K562 (cell line): Measurements from ENCODE around the gene CD244. TPM values are rescaled to one million over a fixed set of nuclear protein-coding genes. Genes with fewer than 3 reads are reported as not detected.

ENCODE experiments used
- ATAC-seq: fragments of 200-7000 bp; cut with Tn5 transposase; 3 replicates; pipeline ENCODE4 v1.9.1; 2020; ENCODE audit warnings: moderate library complexity
- BruUV-seq: library from RNA; stranded (reverse); fragments of 400-500 nt; replicated peaks from 2 replicates; lab custom pipeline; 2021; lab: Mats Ljungman, UMichigan
- CTCF ChIA-PET: fragments of 300-600 bp; formaldehyde crosslinking; extraction: SDS; loops from one replicate; lab custom pipeline; 2021; ENCODE audit warnings: low intra/inter-chr PET ratio; lab: Yijun Ruan, JAX
- POLR2A ChIA-PET: fragments of 300-600, 350-650 bp; sonication (Branson Sonifier 250); formaldehyde crosslinking; extraction: SDS; loops from one replicate; lab custom pipeline; 2021; ENCODE audit warnings: antibody characterized with exemption, inconsistent platforms; lab: Yijun Ruan, JAX
- DNase-seq, 4 experiments: peaks; one replicate each; pipeline versions ENCODE4 v3.0.0 to v3.0.0-alpha.2; 2011 to 2018; ENCODE audit warnings: low spot score in 3 of 4, mixed read lengths in 3 of 4; ENCODE audit errors: extremely low read depth in 1 of 4
- FAIRE-seq: peaks from 2 replicates; lab custom pipeline; 2011; peaks lifted over from hg19 to GRCh38; lab: Jason Lieb, UNC
- H2AFZ ChIP-seq: 2 replicates; pipeline ENCODE4 v1.6.0; 2011; ENCODE audit warnings: low read depth, low read length, control low read depth, inconsistent platforms
- H3K27ac ChIP-seq: fragments of 200-600 bp; 3 replicates; pipeline ENCODE4 v1.8.0; 2011; ENCODE audit warnings: low read depth, mild to moderate bottlenecking, control low read depth, inconsistent platforms, low read length, moderate library complexity, mixed read lengths; ENCODE audit errors: extremely low read depth
- H3K27me3 ChIP-seq, 2 experiments: fragments of 300-600 bp in 1 of 2; 2 replicates in 1 of 2; 3 replicates in 1 of 2; pipeline versions ENCODE4 v1.6.0 to v1.8.0; 2011; ENCODE audit warnings: inconsistent platforms in 2 of 2, low read length in 2 of 2, mild to moderate bottlenecking in 1 of 2, mixed read lengths in 1 of 2, moderate library complexity in 1 of 2; ENCODE audit not compliant: control insufficient read depth in 2 of 2, insufficient read depth in 2 of 2
- H3K36me3 ChIP-seq: fragments of 300-600 bp; 3 replicates; pipeline ENCODE4 v1.8.0; 2011; ENCODE audit warnings: mild to moderate bottlenecking, low read length, inconsistent platforms; ENCODE audit not compliant: control insufficient read depth, insufficient read depth
- H3K4me1 ChIP-seq, 2 experiments: fragments of 200-600 bp in 1 of 2; replicated peaks in 1 of 2; 2 replicates in 1 of 2; 3 replicates in 1 of 2; pipeline versions ENCODE4 v1.5.1 to v1.8.0; 2011; ENCODE audit warnings: inconsistent platforms in 2 of 2, low read length in 2 of 2, mild to moderate bottlenecking in 1 of 2, mixed read lengths in 1 of 2, moderate library complexity in 1 of 2; ENCODE audit not compliant: control insufficient read depth in 2 of 2, insufficient read depth in 2 of 2
- H3K4me2 ChIP-seq: 2 replicates; pipeline ENCODE4 v1.6.1; 2011; ENCODE audit warnings: low read length, control low read depth, inconsistent platforms, mixed read lengths; ENCODE audit not compliant: insufficient read depth
- H3K4me3 ChIP-seq: fragments of 200-600 bp; sonication (generic), shearing (Covaris generic); 2 replicates; pipeline ENCODE4 v1.5.1; 2016; ENCODE audit warnings: control low read depth, inconsistent platforms
- H3K79me2 ChIP-seq: fragments of 200-600 bp; 3 replicates; pipeline ENCODE4 v1.8.0; 2011; ENCODE audit warnings: low read length, inconsistent platforms; ENCODE audit not compliant: control insufficient read depth, insufficient read depth
- H3K9ac ChIP-seq, 2 experiments: 2 replicates each; pipeline versions ENCODE4 v1.6.0 to v1.6.1; 2011; ENCODE audit warnings: low read depth in 2 of 2, low read length in 2 of 2, control low read depth in 1 of 2, inconsistent platforms in 1 of 2, mild to moderate bottlenecking in 1 of 2, mixed read lengths in 1 of 2; ENCODE audit not compliant: insufficient read depth in 1 of 2
- H3K9me1 ChIP-seq: one replicate; pipeline ENCODE4 v1.6.0; 2011; ENCODE audit warnings: inconsistent platforms, mild to moderate bottlenecking, low read length, moderate library complexity; ENCODE audit not compliant: control insufficient read depth, insufficient read depth
- H3K9me3 ChIP-seq: replicated peaks from 2 replicates; pipeline ENCODE4 v1.5.1; 2011; ENCODE audit warnings: low read depth, low read length, inconsistent platforms; ENCODE audit not compliant: control insufficient read depth, insufficient read depth
- H4K20me1 ChIP-seq: replicated peaks from 2 replicates; pipeline ENCODE4 v1.6.1; 2011; ENCODE audit warnings: low read length, inconsistent platforms, mixed read lengths; ENCODE audit not compliant: control insufficient read depth, insufficient read depth
- BRF1 ChIP-seq: IDR thresholded peaks from 3 replicates; pipeline ENCODE4 v1.6.1; 2011; ENCODE audit warnings: borderline replicate concordance, mild to moderate bottlenecking; ENCODE audit not compliant: insufficient read length; ENCODE audit errors: extremely low read depth
- CBX1 ChIP-seq: sonication (generic); IDR thresholded peaks from 2 replicates; pipeline ENCODE4 v1.6.1; 2016; ENCODE audit warnings: antibody characterized with exemption, low read depth, mild to moderate bottlenecking
- CBX2 ChIP-seq: fragments of 200-600 bp; sonication (generic); IDR thresholded peaks from one replicate; pipeline ENCODE4 v1.6.1; 2012; ENCODE audit warnings: mild to moderate bottlenecking, low read length, inconsistent platforms; ENCODE audit not compliant: insufficient read depth, poor library complexity, severe bottlenecking
- CHD2 ChIP-seq: IDR thresholded peaks from 2 replicates; pipeline ENCODE4 v1.6.1; 2011; ENCODE audit warnings: low read depth, low read length
- FOXA3 ChIP-seq, 2 experiments: fragments of 450-650 bp in 1 of 2; sonication (generic) in 1 of 2; formaldehyde crosslinking; IDR thresholded peaks in 1 of 2; conservative IDR thresholded peaks in 1 of 2; 2 replicates each; pipeline versions ENCODE4 v1.4.0 to v1.8.0; 2020 to 2022; ENCODE audit warnings: mild to moderate bottlenecking in 2 of 2, missing genetic modification reagents in 1 of 2
- GATAD2A ChIP-seq: fragments of 450-650 bp; IDR thresholded peaks from 2 replicates; pipeline ENCODE4 v1.6.1; 2017
- IFI16 ChIP-seq: fragments of 250-450 bp; sonication (Bioruptor Pico); IDR thresholded peaks from 2 replicates; pipeline ENCODE4 v2.1.2; 2022; ENCODE audit warnings: mild to moderate bottlenecking, inconsistent platforms
- KDM2B ChIP-seq: fragments of 250-450 bp; sonication (Bioruptor Pico); IDR thresholded peaks from 2 replicates; pipeline ENCODE4 v1.8.0; 2021; ENCODE audit warnings: mild to moderate bottlenecking, moderate library complexity
- MAFK ChIP-seq: IDR thresholded peaks from 2 replicates; pipeline ENCODE4 v1.6.1; 2011; ENCODE audit warnings: low read length, improper control_type of control experiment
- NR2F6 ChIP-seq: fragments of 450-650 bp; formaldehyde crosslinking; IDR thresholded peaks from 2 replicates; pipeline ENCODE4 v1.4.0; 2020; ENCODE audit warnings: mild to moderate bottlenecking
- TAL1 ChIP-seq: fragments of 450-650 bp; IDR thresholded peaks from 2 replicates; pipeline ENCODE4 v1.6.1; 2016; ENCODE audit warnings: mild to moderate bottlenecking
- U2AF1 ChIP-seq: fragments of 200-400 bp; formaldehyde crosslinking; optimal IDR thresholded peaks from 2 replicates; pipeline ENCODE3; 2017; ENCODE audit warnings: mild to moderate bottlenecking, low read depth, low read length, moderate library complexity
- ZNF224 ChIP-seq: sonication (generic); formaldehyde crosslinking; IDR thresholded peaks from 2 replicates; pipeline ENCODE4 v1.8.0; 2022; ENCODE audit warnings: mild to moderate bottlenecking, missing genetic modification reagents
- ZNF282 ChIP-seq: sonication (generic); formaldehyde crosslinking; IDR thresholded peaks from 2 replicates; pipeline ENCODE4 v1.8.1; 2023; ENCODE audit warnings: missing genetic modification reagents
- WGBS: fragments of 100-300 bp; shearing (Covaris generic); methylation state at CpG from one replicate; pipeline ENCODE4 v1.1.6; 2016; ENCODE audit warnings: low coverage, mixed read lengths; ENCODE audit not compliant: insufficient coverage; ENCODE audit errors: missing lambda C conversion rate; 5-methylcytosine and 5-hydroxymethylcytosine counted together
- in situ Hi-C: fragments of 300-500 bp; cut with MboI; formaldehyde crosslinking; loops from 4 replicates; pipeline ENCODE4 v1.15.0; 2018; ENCODE audit warnings: inconsistent platforms, mixed read lengths
- intact Hi-C: fragments of 100-400 bp; cut with micrococcal nuclease; formaldehyde crosslinking; loops from 2 replicates; pipeline ENCODE4 v1.14.2; 2022
- polyA plus RNA-seq, 8 experiments: library from polyadenylated mRNA; depleted of rRNA in 4 of 8; stranded (reverse) in 5 of 8; unstranded in 3 of 8; fragments of >200 nt; fragmentation: Nextera tagmentation in 2 of 8; fragmentation: Illumina TruSeq in 1 of 8; extraction: Ambion mirVana in 2 of 8; extraction: Trizol in 1 of 8; gene quantifications; 2 replicates each; pipeline versions ENCODE4 v1.2.1 to v1.2.3, GENCODE V29; 2011 to 2014; ENCODE audit warnings: inconsistent platforms in 1 of 8, missing spikeins in 1 of 8
- total RNA-seq, 7 experiments: library from RNA; depleted of rRNA in 6 of 7; stranded (reverse); fragments of >200 nt in 6 of 7; fragmentation: Illumina TruSeq in 2 of 7; extraction: Trizol in 2 of 7; gene quantifications; 2 replicates each; pipeline versions ENCODE4 v1.2.1 to v1.2.3, GENCODE V29; 2011 to 2021; ENCODE audit warnings: low replicate concordance in 1 of 7
- TF ChIP-seq, protein P1 (sequence below): conservative IDR thresholded peaks from 2 replicates; pipeline ENCODE4 v1.6.1; 2011; ENCODE audit warnings: low read depth, mild to moderate bottlenecking, low read length; ENCODE audit not compliant: control insufficient read depth
- TF ChIP-seq, protein P2 (sequence below): fragments of 450-650 bp; conservative IDR thresholded peaks from 2 replicates; pipeline ENCODE4 v1.6.1; 2016; ENCODE audit warnings: missing genetic modification characterization, low read depth, mild to moderate bottlenecking, missing compliant biosample characterization, moderate library complexity

The CD244 gene
- total and polyA plus RNA-seq, 9 of the 15 experiments (the other 6 are each of a cell fraction or from before 2014, with no cell fraction given): not detected

DNA sequence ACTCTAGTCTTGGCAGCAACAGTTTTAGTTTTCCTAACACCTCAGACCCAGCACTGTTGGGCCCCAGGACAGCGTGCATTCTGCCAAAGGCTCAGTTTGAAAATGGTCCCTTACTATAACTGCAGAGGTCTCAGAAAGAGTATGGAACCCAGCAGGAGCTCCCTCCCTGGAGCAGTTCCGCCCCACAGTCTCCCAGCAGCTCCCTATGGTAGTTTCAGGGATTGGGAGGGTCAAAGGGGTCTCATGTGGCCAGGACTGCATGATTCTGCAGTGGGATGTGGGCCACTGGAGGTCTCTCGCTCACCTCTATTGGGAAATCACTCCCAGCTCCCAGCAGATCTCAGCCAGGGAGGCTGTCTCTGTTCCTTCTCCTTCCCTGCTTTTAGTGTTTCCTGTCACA, 54.4 kb downstream of the CD244 start:
- no peak for ATAC-seq
- CTCF ChIA-PET: no interaction called here
- H3K4me1 ChIP-seq: peaks cover under 1 to 3% of the 10 kb centered on the region in 2 experiments; a peak in 2 of 5 replicates
- no TSS peak for BruUV-seq
- no peaks in the 10 kb centered on the region for H3K79me2 ChIP-seq
- TF ChIP-seq IFI16 (CRISPR knock-in tag): no peak
- TF ChIP-seq ZNF282 (CRISPR knock-in tag): no peak
- TF ChIP-seq, all 486 proteins: peak for 0
- DNase-seq (no peak), FAIRE-seq (no peak)
- Histone ChIP-seq H3K4me3 (no peak overlapping the region), H3K27me3 (peaks cover 0 to 2% of the 10 kb centered on the region in 2 experiments; a peak in 3 of 5 replicates), H2AFZ (no peak overlapping the region), H3K36me3 (no peaks in the 10 kb centered on the region), H3K27ac (no peak overlapping the region), H4K20me1 (no peaks in the 10 kb centered on the region), H3K9me3 (peaks cover 6% of the 10 kb centered on the region), H3K9ac (no peak overlapping the region), H3K9me1 (no peaks in the 10 kb centered on the region), H3K4me2 (no peak overlapping the region)
- intact Hi-C loops (no loop called here), in situ Hi-C loops (no loop called here)
- POLR2A ChIA-PET: no interaction called here
- 0% methylated on average over 3 of the region's 3 CpGs for WGBS

DNA sequence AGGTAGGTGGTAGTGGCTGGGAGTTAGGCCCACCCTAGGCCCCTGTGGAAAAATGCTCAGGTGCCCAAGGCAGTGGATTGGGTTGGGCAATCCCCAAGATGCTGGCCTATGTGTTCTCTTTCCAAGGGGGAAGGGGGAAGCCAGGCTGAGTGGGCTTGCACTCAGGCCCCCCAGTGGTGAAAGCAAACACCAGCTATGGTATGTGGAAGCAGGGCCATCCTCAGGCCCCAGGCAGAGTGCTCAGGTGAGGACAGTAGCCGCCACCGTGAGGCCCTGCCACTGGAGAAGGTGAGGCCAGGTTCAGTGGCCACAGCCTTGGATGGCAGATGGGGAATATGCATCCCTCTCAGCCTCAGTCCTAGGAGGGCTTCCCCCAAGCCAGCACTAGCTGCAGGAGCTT, 54.9 kb downstream of the CD244 start:
- in situ Hi-C loops: no loop called here
- no peaks in the 10 kb centered on the region for H3K9me1 ChIP-seq
- no peak for FAIRE-seq
- no peak overlapping the region for H3K27ac ChIP-seq
- no peaks in the 10 kb centered on the region for H3K4me1 ChIP-seq
- ATAC-seq: no peak
- no peak for DNase-seq
- POLR2A ChIA-PET: no interaction called here
- 0% methylated on average over 2 of the region's 2 CpGs for WGBS
- no peak overlapping the region for H3K4me2 ChIP-seq
- H3K27me3 ChIP-seq: no peaks in the 10 kb centered on the region; a peak in 1 of 5 replicates
- peaks cover 6% of the 10 kb centered on the region for H3K9me3 ChIP-seq
- no peak overlapping the region for H3K4me3 ChIP-seq
- intact Hi-C loops: no loop called here
- no TSS peak for BruUV-seq
- H3K9ac ChIP-seq: no peak overlapping the region
- H3K79me2 ChIP-seq: no peaks in the 10 kb centered on the region
- CTCF ChIA-PET: no interaction called here
- H2AFZ ChIP-seq: no peak overlapping the region
- no peaks in the 10 kb centered on the region for H4K20me1 ChIP-seq
- no peaks in the 10 kb centered on the region for H3K36me3 ChIP-seq
- TF ChIP-seq U2AF1 (no peak), FOXA3 (CRISPR knock-in tag; conservative IDR thresholded peaks at IDR 0.05 in 1 of 2, IDR thresholded peaks at IDR 0.05 in 1 of 2) (no peak), CBX2 (no peak), BRF1 (no peak), ZNF224 (CRISPR knock-in tag) (no peak), MAFK (no peak), NR2F6 (no peak), TAL1 (no peak), CHD2 (no peak), KDM2B (no peak), GATAD2A (no peak), CBX1 (no peak)
- TF ChIP-seq, protein P1, sequence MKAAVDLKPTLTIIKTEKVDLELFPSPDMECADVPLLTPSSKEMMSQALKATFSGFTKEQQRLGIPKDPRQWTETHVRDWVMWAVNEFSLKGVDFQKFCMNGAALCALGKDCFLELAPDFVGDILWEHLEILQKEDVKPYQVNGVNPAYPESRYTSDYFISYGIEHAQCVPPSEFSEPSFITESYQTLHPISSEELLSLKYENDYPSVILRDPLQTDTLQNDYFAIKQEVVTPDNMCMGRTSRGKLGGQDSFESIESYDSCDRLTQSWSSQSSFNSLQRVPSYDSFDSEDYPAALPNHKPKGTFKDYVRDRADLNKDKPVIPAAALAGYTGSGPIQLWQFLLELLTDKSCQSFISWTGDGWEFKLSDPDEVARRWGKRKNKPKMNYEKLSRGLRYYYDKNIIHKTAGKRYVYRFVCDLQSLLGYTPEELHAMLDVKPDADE: no peak
- TF ChIP-seq, protein P2, sequence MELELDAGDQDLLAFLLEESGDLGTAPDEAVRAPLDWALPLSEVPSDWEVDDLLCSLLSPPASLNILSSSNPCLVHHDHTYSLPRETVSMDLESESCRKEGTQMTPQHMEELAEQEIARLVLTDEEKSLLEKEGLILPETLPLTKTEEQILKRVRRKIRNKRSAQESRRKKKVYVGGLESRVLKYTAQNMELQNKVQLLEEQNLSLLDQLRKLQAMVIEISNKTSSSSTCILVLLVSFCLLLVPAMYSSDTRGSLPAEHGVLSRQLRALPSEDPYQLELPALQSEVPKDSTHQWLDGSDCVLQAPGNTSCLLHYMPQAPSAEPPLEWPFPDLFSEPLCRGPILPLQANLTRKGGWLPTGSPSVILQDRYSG (tag): no peak
